GM21360 (cell line): ENCODE data around the gene IL17F.

Source experiments
- ATAC-seq: cut with Tn5 transposase; IDR thresholded peaks from one replicate; pipeline ENCODE4 v1.9.1; 2021; ENCODE audit warnings: mild to moderate bottlenecking, moderate library complexity; ENCODE audit not compliant: unreplicated experiment

IL17F gene

DNA sequence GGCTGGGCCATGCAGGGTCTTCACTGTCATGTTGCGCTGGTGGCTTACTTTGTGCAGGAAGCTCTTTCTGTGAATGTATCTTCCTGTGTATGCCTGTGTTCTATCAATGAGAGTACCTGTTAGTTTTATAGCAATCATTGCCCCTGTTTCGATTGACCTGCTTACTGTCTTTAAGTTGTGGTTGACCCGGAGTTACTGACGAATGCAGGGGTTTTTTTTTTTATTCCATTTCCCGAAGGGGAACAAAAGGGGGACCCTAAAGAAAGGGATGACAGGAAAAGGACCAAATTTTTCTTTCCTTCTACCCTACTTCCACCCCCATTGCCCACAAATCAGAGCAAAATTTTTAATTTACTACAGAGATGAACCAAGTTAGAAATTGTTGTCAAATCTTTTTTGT, at the start of gene IL17F:
Gene IL17F (minus strand): TSS at position 101 of the 400 bp plus-strand sequence. CDS start 71 bp downstream, at position 30.
- no peak for ATAC-seq

DNA sequence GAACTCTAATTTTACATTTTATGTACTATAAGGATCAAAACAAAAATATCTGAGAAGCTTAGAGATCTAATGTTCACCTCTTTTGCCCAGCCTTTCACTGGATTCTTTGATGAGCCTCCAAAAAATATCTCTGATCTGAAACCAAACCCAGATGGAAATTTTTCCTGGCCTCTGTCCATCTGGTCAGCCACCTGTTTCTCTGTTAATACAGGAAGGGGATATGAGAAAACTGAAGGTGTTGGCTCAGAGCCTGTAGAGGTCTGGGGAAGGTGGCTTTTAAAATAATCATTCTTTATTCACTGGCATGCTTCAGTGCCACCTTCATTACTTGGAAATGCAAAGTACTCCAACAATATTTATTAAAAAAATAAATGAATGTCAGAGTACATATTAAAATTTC, 48.8 kb upstream of the IL17F start:
- ATAC-seq, result no peak

DNA sequence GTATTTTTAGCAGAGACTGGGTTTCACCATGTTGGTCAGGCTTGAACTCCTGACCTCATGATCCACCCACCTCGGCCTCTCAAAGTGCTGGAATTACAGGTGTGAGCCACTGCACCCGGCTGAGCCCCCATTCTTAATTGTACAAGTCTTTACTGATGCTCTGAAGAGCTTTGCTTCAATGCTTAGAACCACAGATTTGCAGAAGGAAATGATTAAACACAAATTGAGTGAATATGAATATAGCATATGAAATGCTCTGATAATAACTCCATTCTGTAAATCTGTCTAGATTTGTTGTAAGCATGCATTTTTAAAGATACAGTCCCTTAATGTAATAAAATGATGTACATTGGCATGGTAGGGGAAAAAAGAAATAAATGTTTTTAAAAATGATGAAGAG, 44.5 kb upstream of the IL17F start:
- no peak for ATAC-seq

- no peak for ATAC-seq
These were observed 43.9 kb upstream of the IL17F start for GRCh38 chr6:52288216-52288615.

DNA sequence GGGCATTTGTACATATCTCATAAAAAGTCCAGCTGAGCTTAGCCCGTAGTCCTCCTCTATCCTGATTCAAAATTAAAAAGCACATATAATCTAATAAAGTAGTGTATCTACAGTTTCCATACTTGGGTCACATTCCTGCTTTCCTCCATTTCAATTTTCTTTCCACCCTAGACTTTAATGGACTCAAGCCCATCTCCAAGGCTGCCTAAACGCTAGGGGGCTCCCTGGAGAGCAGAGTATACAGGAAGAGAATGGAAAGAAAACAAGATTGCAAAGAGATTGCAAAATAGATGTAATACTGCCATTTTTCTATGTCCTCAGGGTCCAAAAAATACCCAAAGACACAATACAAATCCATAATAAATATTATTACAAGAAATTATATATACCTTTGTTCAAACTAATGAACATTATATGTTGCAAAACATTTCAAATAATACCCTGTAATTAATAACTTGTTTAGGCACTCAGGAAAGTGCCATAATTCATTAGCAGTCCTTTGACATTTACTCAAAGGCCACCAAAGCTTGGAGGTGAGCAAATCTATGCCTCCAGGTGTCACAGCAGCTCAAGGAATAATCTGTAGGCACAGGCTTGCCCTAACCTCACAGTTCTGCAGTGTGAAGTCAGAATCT, 42.6 kb upstream of the IL17F start:
- no peak for ATAC-seq

GRCh38 chr6:52285177-52286068, 41.1 kb upstream of the IL17F start:
- ATAC-seq, result no peak

DNA sequence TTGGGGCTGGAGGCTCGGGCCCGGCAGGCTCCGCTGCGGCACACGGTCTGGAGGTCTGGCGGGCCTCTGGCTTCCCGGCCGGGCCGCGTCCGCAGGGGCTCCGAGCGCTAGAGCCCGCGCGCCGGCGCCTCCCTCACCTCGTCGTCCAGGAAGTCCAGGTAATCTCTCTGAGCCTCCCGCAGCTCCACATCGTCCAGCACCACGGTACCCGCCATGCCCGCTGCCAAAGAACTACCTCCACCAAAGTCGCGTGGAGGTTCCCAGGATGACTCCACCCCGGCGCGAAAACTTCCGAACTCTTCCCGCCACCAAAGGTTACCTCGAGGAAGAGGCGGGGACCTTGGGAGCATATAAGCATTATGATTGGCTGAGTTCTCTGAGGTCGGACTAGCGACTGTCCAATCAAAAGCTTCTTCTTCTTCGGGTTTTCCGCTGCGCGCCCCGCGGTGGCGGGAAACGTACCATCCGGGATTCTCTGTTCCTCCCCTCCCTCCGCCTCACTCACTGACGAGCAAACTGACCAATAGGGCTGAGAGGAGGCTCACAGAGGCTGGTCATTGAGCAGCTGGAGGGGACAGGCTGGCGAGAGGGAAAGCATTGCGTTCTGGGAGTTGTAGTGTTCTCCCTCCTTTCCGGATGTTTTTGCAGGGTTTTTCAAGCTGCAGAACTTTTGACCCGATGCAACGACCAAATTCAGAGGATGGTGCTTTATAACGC, 40.3 kb upstream of the IL17F start, which contains the start of gene MCM3:
Gene MCM3 (minus strand): TSS at position 283 of the 717 bp plus-strand sequence. CDS start 68 bp downstream, at position 215.
- ATAC-seq, result peak; percentile 97

DNA sequence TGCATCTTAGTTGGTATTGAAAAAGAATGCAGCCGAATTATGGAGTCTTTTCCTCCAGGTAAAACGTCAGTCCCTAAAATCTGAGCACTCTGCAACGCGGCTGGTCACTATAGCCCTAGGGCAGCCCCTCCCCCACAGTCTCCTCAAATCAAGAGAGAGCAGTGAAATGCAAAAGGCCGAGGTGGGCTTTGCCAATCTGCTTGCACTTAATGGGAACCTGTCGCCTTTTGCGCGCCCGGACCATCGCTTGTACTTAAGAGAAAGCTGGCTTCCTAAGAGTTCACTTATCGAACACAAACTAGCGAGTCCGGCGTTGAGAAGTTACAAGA, 39.8 kb upstream of the IL17F start:
- ATAC-seq, result no peak

GRCh38 chr6:52283111-52283510, 38.8 kb upstream of the IL17F start:
- ATAC-seq, result no peak

DNA sequence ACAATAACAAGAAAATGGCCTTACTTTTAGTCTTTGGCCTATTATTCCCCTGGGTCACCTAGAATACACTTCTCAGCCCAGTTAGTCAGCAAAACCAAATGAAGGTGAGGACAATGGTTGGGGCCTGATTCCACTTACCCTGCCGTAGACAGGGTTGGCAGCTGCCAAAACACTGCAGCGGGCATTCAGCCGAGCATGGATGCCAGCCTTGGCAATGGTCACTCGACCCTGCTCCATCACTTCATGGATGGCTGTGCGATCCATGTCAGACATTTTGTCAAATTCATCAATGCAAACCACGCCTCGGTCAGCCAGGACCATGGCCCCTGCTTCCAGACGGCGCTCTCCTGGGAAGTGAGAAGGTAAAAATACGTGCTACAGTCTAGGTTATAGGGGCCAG, 31.8 kb upstream of the IL17F start:
- no peak for ATAC-seq

GRCh38 chr6:52271852-52272460, 27.7 kb upstream of the IL17F start:
- no peak for ATAC-seq

DNA sequence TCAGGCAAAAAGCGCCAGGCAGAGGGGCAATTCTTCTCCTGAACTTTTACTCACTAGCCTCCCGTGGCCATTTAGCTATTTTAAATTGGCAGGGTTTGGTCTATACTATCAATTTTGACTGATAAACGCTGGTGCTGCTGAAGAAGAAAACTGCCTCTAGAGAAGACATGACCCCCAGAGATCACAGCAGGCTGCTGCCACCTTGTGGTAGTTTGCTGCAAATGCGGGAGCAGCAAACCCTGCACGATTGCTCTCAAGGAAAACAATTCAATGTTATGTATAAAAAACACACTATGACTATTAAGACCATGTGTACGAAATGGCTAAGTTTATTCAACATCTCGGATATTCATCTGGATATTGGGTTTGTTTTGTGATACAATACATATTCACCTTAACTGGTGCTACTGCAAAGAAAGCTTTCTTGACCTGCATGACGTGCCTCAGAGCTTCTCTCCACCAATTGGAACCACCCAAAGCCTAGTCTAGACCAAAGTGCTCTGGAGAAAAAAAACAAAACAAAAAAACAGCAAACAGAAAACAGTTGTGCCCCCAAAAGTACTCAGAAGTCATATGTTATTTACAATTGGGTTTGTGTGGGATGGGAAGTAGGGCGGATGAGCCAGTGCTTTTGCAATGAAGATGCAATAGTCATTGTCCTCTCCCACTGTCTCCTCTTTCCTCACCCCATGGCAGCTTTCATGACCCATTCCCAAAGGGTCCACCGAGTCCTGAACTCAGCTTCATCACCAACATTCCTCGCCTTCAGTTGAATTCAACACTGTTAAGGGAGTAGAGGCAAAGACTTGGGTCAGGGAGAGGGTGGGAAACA, 19.6 kb upstream of the IL17F start:
- peak; percentile 65 for ATAC-seq

DNA sequence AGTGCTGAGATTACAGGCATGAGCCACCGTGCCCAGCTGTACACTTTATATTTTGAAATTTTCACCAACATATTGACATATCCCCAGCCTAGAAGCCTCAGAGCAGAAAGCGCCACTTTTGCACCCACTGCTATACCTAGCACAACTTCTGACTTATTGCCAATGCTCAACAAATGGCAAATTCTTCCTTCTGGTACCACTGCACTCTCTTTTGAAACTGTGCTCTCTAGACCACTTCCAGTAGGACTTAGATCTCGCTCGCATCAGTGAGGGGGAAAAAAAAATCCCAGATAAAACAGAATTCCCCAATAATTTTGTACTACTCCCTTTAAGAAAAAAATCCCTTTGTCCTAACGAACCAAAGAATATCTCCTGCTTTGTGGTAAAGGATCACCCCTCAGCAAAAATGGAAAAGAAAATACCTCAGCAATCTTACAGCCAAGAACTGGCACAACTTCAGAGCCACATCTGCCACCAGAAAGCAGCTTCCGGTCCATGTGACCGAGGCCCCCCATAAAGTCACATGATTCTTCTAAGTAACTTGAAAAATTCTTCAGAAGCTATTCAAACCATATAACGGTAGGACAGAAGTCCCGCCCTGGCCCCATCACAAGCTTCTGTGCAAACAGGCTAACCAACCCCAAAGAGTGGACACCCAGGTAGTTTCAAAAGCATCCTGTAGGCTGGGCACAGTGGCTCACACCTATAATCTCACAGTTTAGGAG, 18.5 kb upstream of the IL17F start:
- no peak for ATAC-seq

- no peak for ATAC-seq
These were observed 16.9 kb upstream of the IL17F start for GRCh38 chr6:52261229-52261628.

DNA sequence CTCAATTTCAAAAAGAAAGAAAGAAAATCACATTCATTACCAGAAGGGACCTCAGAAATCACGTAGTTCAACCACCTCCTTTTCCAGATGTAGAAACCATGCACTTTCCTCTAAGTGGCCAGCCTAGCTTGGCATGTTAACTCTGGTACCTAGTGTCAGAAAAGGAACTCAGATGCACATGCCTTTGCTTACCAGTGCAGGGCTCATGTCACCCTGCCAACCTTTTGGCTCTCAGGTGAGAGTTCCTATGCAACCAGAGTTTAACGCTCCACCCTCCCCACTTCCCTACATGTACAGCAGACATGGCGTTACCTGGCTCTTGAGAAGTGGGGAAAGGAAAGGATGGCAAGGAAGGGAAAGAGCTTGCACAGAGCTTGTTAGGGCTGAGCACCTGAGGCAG, 16.3 kb upstream of the IL17F start:
- ATAC-seq, result no peak

DNA sequence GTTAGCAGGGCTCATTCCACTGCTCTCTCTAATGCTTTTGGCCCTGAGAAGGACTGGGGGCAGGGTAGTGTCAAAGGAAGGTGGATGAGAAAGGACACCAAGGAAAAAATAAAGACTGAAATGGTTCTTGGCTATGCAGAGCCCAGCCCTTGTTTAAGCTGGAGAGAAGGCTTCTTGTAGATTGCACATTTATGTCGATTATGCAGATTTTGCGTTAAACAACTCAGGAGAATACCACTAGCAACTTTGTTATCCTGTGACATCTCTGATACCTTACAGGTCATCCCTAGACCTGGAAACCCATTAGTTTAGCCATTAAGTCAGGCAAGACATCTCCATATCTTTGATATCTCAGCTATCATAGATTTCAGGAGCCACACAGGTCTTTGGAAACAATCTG, 11.1 kb upstream of the IL17F start:
- ATAC-seq, result no peak

DNA sequence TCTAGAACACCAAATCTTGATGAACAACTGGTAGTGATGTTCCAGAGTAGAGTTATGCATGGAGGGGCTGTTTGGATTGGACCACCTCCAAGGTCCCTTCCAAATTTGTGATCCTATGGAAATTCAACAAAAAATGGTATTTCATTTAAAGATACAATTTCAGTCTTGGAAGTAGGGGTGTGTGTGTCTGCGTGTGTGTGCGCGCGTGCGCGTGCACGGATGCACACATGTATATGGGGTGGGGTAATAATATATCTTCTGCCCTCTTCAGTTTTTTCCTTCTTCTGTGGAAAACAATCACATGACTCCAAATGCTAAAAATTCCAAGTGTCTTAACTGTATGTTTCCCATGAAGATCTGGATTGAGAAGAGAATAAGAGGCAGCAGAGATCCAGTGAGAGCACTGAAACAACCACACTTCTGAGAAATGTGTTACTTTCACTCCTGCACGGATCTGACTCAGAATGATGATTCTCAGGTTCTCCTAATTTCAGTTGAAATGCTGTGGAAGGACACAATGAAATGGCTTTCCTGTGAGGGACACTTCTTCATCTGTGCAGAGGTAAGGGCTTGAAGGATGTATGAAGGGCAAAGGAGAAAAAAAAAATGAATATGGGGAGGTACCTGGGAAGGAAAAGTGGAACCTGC, 10.6 kb upstream of the IL17F start:
- ATAC-seq, result no peak

DNA sequence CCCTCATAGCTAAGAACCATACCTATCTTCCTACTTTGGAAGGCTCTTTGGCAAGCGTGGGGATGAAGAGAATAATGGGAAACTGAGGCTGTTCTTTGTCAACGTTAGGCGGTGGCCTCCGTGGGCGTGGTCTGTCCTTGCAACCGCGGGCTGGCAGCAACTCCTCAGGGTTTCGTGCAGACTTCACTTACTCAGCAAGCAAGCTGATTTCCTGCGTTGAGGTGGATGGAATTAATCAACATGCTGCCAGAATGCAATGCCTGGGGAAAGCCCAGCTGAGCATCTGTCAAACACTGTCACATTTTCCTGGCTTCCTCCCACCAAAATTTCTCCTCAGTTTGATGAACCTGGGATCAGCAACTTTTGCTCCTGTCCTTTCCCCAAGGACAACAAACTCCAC, 9.2 kb upstream of the IL17F start:
- no peak for ATAC-seq

DNA sequence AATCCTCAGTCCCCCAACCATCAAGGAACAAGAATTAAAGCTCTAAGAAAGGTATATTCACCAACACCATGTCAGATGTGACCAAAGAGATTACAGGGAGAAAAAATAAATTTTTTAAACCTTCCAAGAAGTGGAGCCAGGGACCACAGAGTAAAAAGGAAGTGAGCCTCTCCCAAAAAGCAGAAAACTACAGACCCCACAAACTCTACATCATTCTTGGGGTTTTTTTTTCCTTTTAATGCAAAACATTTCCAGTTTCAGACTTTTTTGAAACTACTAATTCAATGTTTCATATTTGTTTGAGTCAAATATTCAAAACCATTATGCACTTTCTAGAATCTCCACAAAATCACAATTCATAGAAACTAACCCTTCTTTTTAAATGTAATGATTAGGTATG, 6.8 kb upstream of the IL17F start:
- ATAC-seq, result no peak
